Islet precursor cell (in vitro differentiated cells): ENCODE data around the gene TENM3.

ENCODE experiments used
- DNase-seq: peaks from one replicate; pipeline ENCODE4 v3.0.0-alpha.2; 2018

The TENM3 gene

DNA sequence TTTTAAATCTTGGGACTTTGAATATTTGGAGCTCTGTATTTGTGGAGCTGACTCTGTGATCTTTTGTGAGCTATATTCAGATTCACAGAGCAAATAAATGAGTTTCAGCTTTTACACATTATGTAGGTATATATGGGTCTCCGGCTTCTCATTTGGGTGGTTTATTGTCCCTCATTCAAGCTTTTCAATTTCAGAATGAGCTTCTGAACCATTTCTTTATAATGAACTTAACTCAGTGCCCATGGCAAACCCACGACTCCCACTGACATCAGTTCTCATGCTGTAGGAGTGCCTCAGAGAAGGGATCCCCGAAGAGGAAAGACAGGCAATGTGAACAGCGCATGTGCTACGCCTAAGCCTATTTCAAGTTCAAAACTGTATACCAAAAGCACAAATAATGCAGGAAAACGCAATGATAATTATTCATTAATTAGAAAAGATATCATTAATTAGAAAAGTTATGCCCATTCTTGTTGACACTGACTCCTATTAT lies 517.4 kb downstream of the TENM3 start:
- DNase-seq, result no peak

DNA sequence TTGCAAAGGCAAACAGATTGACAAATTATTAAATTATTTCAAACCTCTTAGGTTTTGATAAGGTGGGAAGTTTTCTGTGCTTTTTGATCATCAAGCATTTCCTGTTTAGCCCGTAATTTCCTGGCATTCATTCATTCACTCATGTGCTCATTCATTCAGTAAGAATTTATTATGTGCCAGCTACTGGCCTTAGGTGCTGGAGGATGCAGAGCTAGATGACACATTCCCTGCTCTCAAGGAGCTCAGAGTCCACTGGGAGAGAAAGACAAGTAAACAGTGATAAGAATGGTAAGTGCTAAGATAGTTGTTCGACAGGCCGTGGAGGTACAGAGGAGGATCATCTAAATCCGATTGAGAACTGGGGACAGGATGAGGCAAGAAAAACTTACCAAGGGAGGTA lies 520.9 kb downstream of the TENM3 start:
- no peak for DNase-seq

DNA sequence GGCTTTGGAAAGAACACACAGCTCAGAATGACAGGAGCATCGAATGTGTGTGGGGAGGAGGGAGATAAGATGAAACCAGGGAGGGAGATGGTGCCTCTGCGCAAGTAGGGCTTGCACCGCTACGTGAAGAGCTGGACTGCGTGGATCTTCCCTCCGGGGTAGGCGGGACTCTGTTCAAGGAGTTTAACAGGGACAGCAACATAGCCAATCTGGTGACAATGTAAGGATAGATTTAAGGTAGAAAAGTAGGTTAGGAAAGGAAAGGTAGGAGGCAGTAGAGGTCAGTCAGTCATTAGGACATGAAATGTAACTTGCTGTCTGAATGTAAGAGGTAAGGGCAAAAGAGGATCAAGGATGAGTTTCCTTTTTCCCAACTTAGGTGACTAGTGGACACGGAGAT lies 521.4 kb downstream of the TENM3 start:
- DNase-seq, result no peak

DNA sequence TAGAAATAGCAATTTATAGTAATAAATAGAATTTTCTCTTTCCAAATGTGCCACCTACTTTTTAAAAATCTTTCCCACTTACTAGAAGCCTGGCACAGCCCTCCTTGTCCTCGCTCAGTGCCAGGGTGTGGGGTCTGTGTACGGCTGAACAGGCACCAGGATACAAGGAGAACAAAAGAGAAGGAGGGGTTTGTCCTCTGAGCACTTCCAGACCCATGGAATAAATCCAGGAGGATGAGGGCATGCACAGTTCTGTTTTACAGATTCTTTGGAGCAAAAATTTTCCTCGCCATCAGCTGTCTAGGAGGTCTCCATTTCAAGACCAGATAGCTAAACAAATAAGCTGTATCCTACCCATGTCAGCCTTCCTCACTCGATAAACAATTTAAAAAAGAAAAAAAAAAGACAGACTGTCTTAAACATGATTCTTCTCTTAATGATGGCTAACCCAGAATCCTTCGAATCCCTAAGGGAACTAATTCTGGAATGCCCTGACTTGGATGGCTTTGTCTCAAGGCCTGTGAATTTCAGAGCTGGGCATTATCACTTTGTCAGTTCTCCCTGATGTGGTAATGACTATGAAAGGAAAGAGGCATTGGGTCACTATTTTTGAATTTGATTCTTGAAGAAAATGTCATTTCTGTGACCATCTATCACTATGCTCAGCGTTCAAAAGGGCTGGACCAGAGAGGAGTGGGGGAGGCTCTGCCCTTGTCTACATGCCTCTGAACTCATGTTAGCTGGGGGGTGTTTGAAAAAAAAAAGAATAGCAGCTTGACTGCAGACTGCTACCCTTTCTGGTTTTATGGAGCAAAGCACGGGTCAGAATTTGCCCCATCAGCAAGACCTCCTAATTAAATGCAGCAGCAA lies 523.0 kb downstream of the TENM3 start:
- DNase-seq, result no peak

DNA sequence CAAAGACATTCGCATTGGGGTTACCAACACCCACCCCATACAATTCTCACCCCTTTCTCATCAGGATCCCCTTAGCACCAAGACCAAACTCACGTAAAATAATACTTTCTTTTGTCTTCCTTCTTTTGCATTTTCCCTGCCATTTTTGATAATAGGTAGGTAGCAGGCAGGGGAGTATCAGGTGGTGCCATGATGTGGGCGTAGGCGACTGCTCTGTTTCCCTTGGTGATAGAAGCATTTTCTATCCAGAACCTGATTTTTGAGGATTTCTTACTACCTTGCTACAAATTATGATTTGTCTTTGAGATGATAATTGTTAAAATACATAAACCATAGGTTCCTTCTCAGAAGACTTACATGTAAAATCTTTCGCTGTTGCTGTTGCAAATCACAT lies 523.7 kb downstream of the TENM3 start:
- DNase-seq, result no peak

DNA sequence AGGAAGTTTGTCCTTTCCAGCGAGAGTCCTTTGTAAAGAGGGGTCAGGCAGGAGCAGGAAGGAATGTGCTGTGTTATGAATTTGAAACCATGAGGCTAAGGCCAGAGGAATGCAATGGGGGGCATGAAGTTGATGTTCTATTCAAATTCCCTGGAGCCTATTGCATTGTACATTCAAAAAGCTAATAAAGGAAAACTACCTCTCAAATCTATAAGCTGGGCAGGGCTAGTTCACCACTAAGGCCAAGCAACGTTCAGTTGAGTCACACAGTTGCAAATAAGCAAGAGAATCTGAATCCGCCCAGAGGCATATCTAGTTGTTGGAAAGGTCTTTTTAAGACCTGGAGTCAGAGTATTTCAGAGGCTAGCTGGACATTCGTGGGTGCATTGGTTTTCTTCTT lies 525.6 kb downstream of the TENM3 start:
- DNase-seq, result no peak

DNA sequence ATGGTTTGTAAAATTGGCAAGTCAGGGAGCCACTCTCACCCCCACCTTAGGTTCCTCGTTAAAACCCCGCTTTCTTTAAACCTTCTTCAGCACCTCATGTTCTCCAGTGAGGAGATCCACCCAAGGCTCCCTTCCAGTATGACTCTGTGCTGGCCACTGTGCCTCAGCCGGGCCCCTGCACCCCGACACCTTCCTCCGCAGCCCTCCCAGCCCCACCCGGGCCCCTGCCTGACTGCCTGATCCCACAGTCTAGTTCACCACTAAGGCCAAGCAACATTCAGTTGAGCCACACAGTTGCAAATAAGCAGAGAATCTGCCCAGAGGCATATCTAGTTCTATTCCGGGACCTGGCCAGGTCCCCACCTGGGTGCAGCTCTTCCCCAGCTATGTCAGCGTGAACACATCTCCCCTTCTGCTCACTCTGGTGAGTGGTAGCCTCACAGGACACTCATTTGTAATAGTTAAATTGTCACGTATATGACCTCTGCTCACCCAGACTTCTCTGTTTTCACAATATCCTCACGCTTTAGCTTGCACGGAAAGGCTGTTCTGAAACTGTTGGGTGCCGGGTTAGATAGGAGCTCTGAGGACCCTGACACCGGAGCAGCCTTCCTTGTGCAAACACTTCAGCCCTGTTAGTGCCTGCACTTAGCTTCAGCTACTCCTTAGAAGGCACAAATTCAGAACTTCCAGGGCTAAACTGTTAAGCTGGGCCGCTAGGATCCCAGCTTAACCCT lies 527.2 kb downstream of the TENM3 start:
- peak; percentile 50 for DNase-seq

DNA sequence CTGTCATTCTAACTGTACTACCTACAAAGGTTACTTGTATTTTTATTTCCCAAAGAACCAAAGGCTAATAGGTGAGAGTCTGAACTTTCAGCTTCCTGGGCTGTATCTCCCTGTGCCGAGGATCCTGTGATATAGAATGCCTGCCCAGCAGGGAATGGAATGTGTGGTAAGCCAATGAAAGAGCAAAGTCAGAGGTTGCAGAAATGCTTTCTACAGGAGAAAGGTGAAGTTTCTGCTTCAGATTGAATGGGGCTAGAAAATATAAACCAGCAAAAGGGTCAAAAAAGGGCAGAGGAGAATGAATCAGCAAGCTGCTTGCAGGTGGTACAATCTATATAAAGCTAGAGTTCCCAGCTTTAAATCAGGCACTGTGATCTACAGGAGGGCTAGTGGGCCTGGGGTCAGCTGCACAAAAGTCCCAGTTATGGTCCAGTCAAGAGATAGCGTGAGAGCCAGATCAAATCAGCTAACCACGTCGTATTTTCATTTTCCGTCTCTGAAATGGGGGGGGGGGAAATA lies 527.9 kb downstream of the TENM3 start:
- DNase-seq, result peak; percentile 58

DNA sequence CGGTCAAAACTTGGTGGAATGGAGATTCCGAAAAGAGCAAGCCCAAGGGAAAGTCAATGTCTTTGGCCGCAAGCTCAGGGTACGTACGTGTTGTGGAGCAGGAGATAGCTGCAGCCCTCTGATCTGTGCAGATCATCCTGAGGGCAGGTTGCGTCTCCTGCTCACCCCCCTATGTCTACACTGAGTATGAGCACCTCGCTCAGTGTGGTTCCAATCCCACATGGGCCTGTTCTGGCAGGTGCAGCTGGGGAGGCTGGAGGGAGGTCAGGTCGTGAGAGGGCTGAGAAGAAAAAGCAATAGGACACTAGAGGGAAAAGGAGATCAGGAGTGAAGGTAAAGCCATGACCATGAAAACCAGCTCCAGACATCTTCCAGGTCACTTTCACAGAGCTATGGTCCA lies 531.9 kb downstream of the TENM3 start:
- no peak for DNase-seq

DNA sequence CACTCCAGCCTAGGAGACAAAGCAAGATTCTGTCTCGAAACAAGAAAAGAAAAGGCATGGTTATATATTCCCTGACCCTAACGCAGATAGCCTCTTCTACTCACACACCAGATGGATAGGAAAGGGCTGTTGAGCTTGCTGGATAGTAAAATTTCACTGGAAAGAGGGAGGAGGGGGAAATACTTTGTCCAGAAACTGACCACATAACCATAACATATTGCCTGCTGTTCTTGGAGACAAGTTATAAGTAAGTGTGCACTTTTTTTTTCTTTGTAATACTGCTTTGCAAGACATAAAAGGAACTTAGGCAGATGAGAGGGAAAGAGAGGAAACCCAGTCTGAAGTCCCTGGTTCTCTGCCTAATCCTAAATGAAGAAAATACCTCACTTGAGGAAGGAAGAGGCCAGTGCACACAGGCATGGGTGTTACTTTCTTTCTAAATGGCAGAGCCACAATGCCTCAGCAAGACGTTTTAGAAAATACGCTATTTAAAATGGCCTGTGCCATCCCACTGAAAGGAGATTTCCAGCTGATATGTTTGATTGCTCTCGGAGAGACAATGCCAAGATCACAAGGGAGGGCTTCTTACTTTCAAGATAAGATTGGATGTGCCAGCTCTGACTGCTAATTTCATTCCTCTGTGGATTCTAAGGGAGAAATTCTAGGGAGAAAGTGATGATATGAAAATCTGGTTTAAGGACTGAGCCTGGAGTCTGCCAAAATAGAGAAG lies 533.3 kb downstream of the TENM3 start:
- DNase-seq, result no peak

DNA sequence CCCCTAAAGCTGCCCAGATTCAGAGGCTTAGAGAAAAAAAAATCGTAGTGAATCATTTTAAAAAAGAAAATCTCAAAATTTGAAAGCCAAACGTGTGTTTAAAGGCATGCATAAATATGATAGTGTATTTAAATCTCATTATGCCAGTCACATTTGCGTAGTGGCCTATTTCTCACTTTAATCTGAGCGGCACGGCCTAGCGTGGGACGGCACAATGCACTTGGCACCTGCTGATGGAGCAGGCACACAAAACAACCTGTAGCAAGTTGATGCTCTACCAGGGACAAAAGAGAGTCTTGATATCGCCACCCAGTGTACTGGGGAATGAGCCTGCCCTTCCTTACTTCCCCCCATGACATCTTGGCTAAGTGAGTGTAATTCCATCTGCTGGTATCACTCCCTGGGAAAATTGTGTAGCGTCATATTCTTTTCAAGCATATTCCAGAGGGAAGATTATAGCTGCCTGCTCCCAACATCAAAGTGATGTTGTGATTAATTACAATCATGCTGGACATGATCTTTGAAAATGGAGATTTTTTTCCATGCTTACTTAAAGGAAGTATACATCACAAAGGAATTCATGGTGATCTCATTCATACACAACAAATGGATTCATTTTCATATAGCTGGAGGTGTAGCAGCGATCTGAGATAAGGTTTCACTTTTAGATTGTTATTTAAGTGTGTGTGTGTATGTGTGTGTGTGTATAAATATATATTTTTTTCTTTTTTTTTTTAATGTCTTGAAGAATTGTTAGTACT lies 535.2 kb downstream of the TENM3 start:
- DNase-seq, result no peak

DNA sequence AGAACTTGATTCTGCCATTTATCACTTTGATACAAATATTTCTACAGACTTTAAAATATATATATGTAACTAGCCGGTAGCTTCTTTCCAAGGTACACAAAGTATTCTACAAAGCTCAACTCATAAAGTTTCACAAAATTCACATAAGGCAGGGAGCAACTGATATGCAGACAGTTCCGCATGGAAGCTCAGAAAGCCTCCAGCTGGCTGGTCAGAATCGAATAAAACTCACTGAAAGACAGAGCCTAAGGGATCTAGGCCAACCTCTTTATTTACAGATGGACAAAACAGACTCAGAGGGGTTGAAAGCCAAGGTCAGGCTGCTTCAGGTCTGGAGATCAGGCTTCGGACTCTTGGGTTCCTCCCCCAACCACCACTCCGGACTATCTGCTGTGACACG lies 543.8 kb downstream of the TENM3 start:
- DNase-seq, result no peak

DNA sequence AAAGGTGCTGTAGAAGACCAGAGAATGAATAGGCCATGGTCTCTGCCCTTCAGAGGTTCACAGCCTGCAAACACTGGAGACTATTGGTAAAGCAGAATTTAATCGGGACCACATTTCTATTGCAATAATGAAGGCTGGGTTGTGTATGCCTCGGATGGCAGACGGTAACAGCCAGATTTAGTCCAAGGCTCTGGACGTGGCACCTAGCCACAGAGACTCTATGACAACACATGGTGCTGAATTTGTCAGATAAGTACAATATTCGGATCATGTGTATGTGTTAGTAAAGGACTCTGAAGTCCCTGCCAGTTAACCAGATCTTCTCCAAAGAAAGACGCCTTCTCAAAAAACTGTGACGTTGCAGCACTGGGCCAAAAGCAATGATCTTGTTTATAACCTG lies 545.0 kb downstream of the TENM3 start:
- no peak for DNase-seq

DNA sequence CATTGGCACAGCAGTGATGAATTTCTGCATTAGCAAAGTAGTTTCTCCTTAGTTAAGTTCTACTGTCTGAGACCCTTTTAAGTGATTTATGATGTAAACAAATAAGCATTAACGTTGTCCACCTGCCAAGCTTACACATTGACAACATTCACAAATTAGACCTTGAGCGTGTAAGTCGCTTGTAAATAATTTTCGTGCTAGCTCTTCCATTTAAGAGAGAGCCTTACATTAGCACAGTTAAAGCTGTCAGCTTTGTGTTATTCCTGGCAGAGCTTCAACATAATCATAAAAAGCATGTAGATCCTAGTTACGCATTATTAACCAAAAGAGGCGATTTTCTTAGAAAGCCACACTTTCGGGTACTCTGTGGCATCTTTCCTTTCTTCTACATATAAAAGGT lies 546.3 kb downstream of the TENM3 start:
- no peak for DNase-seq

DNA sequence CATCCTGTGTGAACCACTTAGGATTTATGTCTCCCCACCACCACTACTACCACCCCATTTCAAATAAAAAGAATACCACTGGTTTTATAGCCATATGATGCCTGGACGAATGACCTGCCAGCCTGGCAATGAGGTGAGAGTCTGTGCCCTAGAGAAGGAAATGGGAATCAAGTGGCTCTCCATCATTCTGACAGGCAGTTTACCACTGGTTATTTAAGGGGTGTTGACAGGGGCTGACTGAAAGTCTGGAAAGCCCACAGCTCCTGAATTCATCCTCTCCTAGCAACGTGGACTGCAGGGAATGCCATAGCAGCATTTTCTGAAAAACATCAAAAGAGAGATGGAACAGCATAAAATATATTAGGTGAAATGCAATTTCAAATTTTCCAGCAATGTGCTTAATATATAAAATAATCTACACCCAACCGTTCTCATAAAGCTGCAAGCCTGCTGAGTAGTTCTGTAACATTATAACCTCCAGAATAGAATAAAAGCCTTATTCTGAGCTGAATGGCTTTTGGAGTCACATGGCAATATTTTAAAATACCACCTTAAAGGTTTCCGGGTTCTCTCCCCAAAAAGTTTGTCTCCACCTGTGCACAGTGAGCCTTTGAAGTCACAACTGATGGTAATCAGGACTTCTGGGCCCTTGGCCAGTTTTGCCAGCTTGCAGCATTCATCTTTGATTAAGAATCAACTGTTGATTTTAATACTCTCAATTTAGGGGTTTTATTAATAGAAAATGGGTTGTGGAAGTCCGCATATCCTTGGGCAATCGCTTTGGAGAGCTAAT lies 552.4 kb downstream of the TENM3 start:
- no peak for DNase-seq

DNA sequence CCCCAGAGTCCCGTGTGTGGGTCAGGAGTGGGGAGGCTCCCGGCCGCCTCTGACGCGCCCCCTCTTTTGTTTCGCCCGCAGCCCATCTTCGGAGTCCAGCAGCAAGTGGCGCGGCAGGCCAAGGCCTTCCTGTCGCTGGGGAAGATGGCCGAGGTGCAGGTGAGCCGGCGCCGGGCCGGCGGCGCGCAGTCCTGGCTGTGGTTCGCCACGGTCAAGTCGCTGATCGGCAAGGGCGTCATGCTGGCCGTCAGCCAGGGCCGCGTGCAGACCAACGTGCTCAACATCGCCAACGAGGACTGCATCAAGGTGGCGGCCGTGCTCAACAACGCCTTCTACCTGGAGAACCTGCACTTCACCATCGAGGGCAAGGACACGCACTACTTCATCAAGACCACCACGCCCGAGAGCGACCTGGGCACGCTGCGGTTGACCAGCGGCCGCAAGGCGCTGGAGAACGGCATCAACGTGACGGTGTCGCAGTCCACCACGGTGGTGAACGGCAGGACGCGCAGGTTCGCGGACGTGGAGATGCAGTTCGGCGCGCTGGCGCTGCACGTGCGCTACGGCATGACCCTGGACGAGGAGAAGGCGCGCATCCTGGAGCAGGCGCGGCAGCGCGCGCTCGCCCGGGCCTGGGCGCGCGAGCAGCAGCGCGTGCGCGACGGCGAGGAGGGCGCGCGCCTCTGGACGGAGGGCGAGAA lies 556.5 kb downstream of the TENM3 start:
- DNase-seq, result no peak

DNA sequence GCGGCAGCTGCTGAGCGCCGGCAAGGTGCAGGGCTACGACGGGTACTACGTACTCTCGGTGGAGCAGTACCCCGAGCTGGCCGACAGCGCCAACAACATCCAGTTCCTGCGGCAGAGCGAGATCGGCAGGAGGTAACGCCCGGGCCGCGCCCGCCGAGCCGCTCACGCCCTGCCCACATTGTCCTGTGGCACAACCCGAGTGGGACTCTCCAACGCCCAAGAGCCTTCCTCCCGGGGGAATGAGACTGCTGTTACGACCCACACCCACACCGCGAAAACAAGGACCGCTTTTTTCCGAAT lies 557.0 kb downstream of the TENM3 start:
- no peak for DNase-seq

DNA sequence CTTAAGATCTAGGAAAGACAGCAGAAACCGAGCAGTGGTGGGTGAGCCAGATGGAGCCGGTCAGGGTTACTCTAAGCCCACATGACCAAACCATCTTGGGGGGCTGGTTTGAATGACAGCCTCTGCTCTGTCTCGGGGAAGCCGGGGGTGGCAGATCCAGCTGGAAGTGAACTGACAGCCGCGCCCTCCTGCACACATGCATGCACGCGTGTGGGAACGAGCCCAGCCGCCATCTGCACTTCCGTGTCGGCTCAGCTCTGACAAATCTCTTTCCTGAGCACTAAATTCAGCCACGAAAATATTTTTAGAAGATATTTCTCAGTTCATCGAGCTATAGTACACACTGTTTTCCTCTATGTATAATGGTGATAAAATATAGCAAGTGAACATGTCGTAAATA lies 558.4 kb downstream of the TENM3 start:
- no peak for DNase-seq

DNA sequence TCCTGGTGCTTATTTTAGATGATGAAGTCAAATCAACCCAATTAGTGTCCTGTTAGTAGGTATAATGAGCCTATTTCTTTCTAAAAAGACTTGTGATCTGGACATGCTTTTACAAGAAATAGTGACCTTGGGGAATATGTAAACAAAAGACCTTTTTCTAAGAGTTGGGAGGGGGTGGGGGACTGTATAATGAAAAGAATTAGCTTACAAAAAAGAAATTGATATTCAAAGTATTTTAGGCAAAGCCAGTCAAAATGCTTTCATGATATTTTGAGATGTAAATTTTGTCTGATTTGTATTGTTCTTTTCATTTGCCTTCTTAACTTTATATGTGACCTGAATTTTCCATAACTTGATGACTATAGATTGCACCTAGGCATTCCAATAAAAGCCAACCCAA lies 559.4 kb downstream of the TENM3 start:
- DNase-seq, result no peak

DNA sequence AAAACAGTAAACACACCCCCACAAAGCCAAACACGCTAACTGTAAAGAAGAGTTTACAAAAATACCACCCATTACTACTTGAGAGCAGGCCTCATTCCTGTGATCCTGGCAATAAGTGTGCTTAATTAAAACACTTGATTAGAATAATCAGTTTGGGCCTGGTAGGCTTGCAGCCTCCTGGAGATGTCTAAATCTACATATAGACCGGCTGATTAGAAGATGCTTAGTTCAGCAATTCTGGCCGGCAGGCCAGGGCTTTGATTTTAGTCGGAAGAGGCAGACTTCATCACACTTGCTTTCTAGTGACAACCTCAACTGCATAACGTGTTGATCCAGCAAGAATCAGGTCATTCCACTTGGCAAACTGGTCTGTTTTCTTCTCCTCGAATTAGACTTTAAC lies 560.0 kb downstream of the TENM3 start:
- no peak for DNase-seq

DNA sequence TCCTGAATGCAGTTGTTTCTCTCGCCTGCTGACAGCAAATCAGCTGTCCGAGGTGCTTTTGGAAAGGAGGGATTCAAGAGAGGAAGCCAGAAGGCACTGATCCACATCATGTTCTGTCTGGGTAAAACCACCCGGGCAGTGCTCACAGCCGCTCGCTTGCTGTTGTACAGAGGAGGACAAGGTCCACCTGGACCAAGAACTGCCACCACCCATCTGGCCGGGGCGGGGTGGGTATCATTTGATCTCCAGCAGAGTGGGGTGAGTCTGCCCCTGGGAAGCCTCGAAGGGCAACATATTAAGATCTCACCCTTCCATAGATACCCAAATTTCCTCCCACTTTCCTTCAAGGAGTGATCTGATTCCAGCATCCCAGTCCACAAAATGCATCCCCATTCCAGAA lies 560.9 kb downstream of the TENM3 start:
- DNase-seq, result no peak
